ENCODE results near the gene CPT1B.
"Not testable (repeated sequence)": the region's sequence is repeated elsewhere in the genome, so short reads cannot be mapped to it uniquely, and the experiment has no call there.

The CPT1B gene

GRCh38 chr22:50526108-50526833 is 52.0 kb downstream of the CPT1B start:
- peak; percentile 45 for DNase-seq

GRCh38 chr22:50525858-50526107 is 52.4 kb downstream of the CPT1B start:
- DNase-seq = no peak

- DNase-seq = peak; percentile 93
These were observed 52.9 kb downstream of the CPT1B start, which contains the start of gene SCO2 for GRCh38 chr22:50525104-50525857. Gene SCO2 (minus strand): TSS chr22:50525598. CDS start chr22:50524411, 1,187 bp downstream.

GRCh38 chr22:50524676-50525103 is 53.5 kb downstream of the CPT1B start:
- no peak for DNase-seq

GRCh38 chr22:50523806-50524675 is 54.2 kb downstream of the CPT1B start:
- DNase-seq = no peak

GRCh38 chr22:50523458-50523805 is 54.8 kb downstream of the CPT1B start:
- no peak for DNase-seq

GRCh38 chr22:50522806-50523438 is 55.3 kb downstream of the CPT1B start:
- DNase-seq = no peak

GRCh38 chr22:50522208-50522805 is 55.9 kb downstream of the CPT1B start:
- DNase-seq = no peak

GRCh38 chr22:50521710-50522109 is 56.5 kb downstream of the CPT1B start:
- no peak for DNase-seq

GRCh38 chr22:50520826-50521453 is 57.3 kb downstream of the CPT1B start:
- no peak for DNase-seq

GRCh38 chr22:50520184-50520583 is 58.0 kb downstream of the CPT1B start:
- DNase-seq = not testable (repeated sequence)

GRCh38 chr22:50519151-50519550 is 59.1 kb downstream of the CPT1B start:
- DNase-seq = no peak

Data from kidney glomerular epithelial cell (primary cell).